Measurements from ENCODE around the gene PANK3.
"Not testable (repeated sequence)": the region's sequence is repeated elsewhere in the genome, so short reads cannot be mapped to it uniquely, and the experiment has no call there.

Gene PANK3

GRCh38 chr5:168578538-168579487 is at the start of gene PANK3:
TSS of gene PANK3 (minus strand) at chr5:168579368. CDS start at chr5:168579283, 85 bp downstream.
- DNase-seq (ENCODE audit: low read depth in 2 of 2) = peak in 1 of 2 donors; percentile 34

GRCh38 chr5:168624850-168625364 is 45.7 kb upstream of the PANK3 start:
- no peak for DNase-seq (ENCODE audit: low read depth in 2 of 2)

- no peak for DNase-seq (ENCODE audit: low read depth in 2 of 2)
These were observed 41.6 kb upstream of the PANK3 start for GRCh38 chr5:168620807-168621206.

GRCh38 chr5:168614661-168615060 is 35.5 kb upstream of the PANK3 start:
- DNase-seq (ENCODE audit: low read depth in 2 of 2) = no peak

- no peak for DNase-seq (ENCODE audit: low read depth in 2 of 2)
These were observed 34.8 kb upstream of the PANK3 start for GRCh38 chr5:168613996-168614395.

- DNase-seq (ENCODE audit: low read depth in 2 of 2) = no peak
These were observed 34.2 kb upstream of the PANK3 start for GRCh38 chr5:168613396-168613795.

GRCh38 chr5:168612996-168613395 is 33.8 kb upstream of the PANK3 start:
- DNase-seq (ENCODE audit: low read depth in 2 of 2) = no peak

- DNase-seq (ENCODE audit: low read depth in 2 of 2) = no peak
These were observed 33.0 kb upstream of the PANK3 start for GRCh38 chr5:168612123-168612522.

- no peak for DNase-seq (ENCODE audit: low read depth in 2 of 2)
These were observed 32.0 kb upstream of the PANK3 start for GRCh38 chr5:168611165-168611564.

- no peak for DNase-seq (ENCODE audit: low read depth in 2 of 2)
These were observed 30.8 kb upstream of the PANK3 start for GRCh38 chr5:168609806-168610482.

GRCh38 chr5:168608821-168609220 is 29.7 kb upstream of the PANK3 start:
- DNase-seq (ENCODE audit: low read depth in 2 of 2) = no peak

- DNase-seq (ENCODE audit: low read depth in 2 of 2) = no peak
These were observed 29.2 kb upstream of the PANK3 start for GRCh38 chr5:168608386-168608785.

GRCh38 chr5:168607946-168608345 is 28.8 kb upstream of the PANK3 start:
- no peak for DNase-seq (ENCODE audit: low read depth in 2 of 2)

GRCh38 chr5:168606562-168606961 is 27.4 kb upstream of the PANK3 start:
- DNase-seq (ENCODE audit: low read depth in 2 of 2) = no peak

GRCh38 chr5:168604436-168604835 is 25.3 kb upstream of the PANK3 start:
- no peak for DNase-seq (ENCODE audit: low read depth in 2 of 2)

- no peak for DNase-seq (ENCODE audit: low read depth in 2 of 2)
These were observed 24.6 kb upstream of the PANK3 start for GRCh38 chr5:168603746-168604145.

GRCh38 chr5:168602517-168602916 is 23.3 kb upstream of the PANK3 start:
- no peak for DNase-seq (ENCODE audit: low read depth in 2 of 2)

- no peak for DNase-seq (ENCODE audit: low read depth in 2 of 2)
These were observed 22.8 kb upstream of the PANK3 start for GRCh38 chr5:168601972-168602371.

- DNase-seq (ENCODE audit: low read depth in 2 of 2) = no peak
These were observed 21.2 kb upstream of the PANK3 start for GRCh38 chr5:168600409-168600808.

GRCh38 chr5:168599826-168600225 is 20.7 kb upstream of the PANK3 start:
- no peak for DNase-seq (ENCODE audit: low read depth in 2 of 2)

GRCh38 chr5:168598639-168599038 is 19.5 kb upstream of the PANK3 start:
- no peak for DNase-seq (ENCODE audit: low read depth in 2 of 2)

- no peak for DNase-seq (ENCODE audit: low read depth in 2 of 2)
These were observed 17.8 kb upstream of the PANK3 start for GRCh38 chr5:168596927-168597326.

GRCh38 chr5:168596122-168596521 is 17.0 kb upstream of the PANK3 start:
- DNase-seq (ENCODE audit: low read depth in 2 of 2) = not testable (repeated sequence)

Data from stimulated activated CD8-positive, alpha-beta memory T cell treated with anti-CD3 and anti-CD28 coated beads, Interleukin-7, amount 100 ng/mL, for 1 hour (primary cell).